ENCODE results near the gene HHAT. TPM values are rescaled to one million over a fixed set of nuclear protein-coding genes. Genes with fewer than 3 reads are reported as not detected.

The HHAT gene
- total and polyA plus RNA-seq, 2 of the 13 experiments (the other 11 are each of a cell fraction or from before 2014, with no cell fraction given) = 2.6 to 4.9 TPM

- TF ChIP-seq NR2C2 (CRISPR knock-in tag; IDR thresholded peaks at IDR 0.05; ENCODE audit: borderline replicate concordance) = peak; percentile 59
- TF ChIP-seq HIC2 (CRISPR knock-in tag; IDR thresholded peaks at IDR 0.05; ENCODE audit: low read depth) = 0 out of 2 replicates have a peak, but pooled peaks have one; percentile 30
- TF ChIP-seq ZFP90 (CRISPR knock-in tag; IDR thresholded peaks at IDR 0.05; ENCODE audit: borderline replicate concordance) = peak; percentile 26; the same call in 1 of the 2 replicates
- TF ChIP-seq DMAP1 (CRISPR knock-in tag; IDR thresholded peaks at IDR 0.05) = peak; percentile 45; the same call in 1 of the 2 replicates
- peak; percentile 46; the same call in 1 of the 2 replicates for TF ChIP-seq KDM5B (CRISPR knock-in tag; IDR thresholded peaks at IDR 0.05; ENCODE audit: borderline replicate concordance)
- peak; percentile 6; the same call in 1 of the 2 replicates for TF ChIP-seq ZNF331 (CRISPR knock-in tag; IDR thresholded peaks at IDR 0.05)
- no peak for TF ChIP-seq ZNF589 (CRISPR knock-in tag; conservative IDR thresholded peaks at IDR 0.05)
- TF ChIP-seq ZNF142 (CRISPR knock-in tag; IDR thresholded peaks at IDR 0.05) = peak; percentile 45; the same call in 1 of the 2 replicates
- peak; percentile 37; the same call in 1 of the 2 replicates for TF ChIP-seq ZNF34 (CRISPR knock-in tag; IDR thresholded peaks at IDR 0.05; ENCODE audit: borderline replicate concordance)
- no peak for TF ChIP-seq ARID3A (IDR thresholded peaks at IDR 0.05; ENCODE audit: low read depth, low read length)
- peak; percentile 73 for TF ChIP-seq ARNT2 (CRISPR knock-in tag; IDR thresholded peaks at IDR 0.05; ENCODE audit: low read depth)
- no peak for TF ChIP-seq MAZ (IDR thresholded peaks at IDR 0.05; ENCODE audit: borderline replicate concordance, low read depth, low read length)
- TF ChIP-seq MAZ (CRISPR knock-in tag; IDR thresholded peaks at IDR 0.05; ENCODE audit: low read depth) = peak; percentile 50; the same call in 1 of the 2 replicates
- TF ChIP-seq HMGXB3 (CRISPR knock-in tag; IDR thresholded peaks at IDR 0.05; ENCODE audit: borderline replicate concordance) = no peak
Measured at GRCh38 chr1:210328746-210329503, at the start of gene HHAT (continued).
